ENCODE data around the gene COL7A1.

Gene COL7A1

GRCh38 chr3:48595075-48595525 lies at the start of gene COL7A1:
Gene COL7A1, minus strand, starts transcription at chr3:48595329. Its CDS starts 170 bp downstream, at chr3:48595159.
- DNase-seq (ENCODE audit: low read depth in 2 of 2): no peak

GRCh38 chr3:48642605-48643004 lies 47.5 kb upstream of the COL7A1 start:
- DNase-seq (ENCODE audit: low read depth in 2 of 2): no peak

- no peak for DNase-seq (ENCODE audit: low read depth in 2 of 2)
Measured at GRCh38 chr3:48641396-48641795, 46.3 kb upstream of the COL7A1 start.

DNA sequence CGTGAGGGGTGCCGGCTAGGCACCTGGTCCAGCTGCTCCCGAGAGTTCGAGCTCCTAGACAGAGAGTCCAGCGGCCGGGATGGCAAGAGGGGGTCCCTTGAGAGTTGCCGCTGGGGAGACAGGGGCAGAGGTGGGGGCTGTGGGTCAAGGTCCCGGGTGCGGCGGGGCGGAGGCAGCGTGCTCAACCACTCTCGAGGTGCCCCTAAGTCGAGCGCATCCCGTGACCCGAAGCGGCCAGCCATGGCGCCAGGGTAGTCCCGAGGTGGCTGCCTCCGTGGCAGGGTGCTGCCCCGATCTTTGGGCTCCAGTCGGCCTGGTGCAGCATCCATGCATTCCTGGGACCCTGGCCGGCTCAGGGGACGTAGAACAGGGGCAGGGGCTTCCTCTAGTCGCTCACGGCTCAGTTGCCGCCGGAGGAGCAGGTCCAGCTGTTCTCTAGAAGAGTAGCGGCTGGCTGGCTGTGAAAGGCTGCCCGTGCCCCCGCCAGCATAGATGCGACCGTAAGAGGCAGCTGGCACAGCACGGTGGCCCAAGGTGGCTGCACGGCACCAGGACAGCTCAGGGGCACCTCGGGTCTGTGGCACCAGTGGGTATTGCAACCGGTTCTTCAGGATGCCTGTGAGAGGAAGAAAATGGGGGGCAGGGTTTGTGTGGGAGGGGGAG lies 44.9 kb upstream of the COL7A1 start:
- no peak for DNase-seq (ENCODE audit: low read depth in 2 of 2)

- DNase-seq (ENCODE audit: low read depth in 2 of 2): no peak
Measured at GRCh38 chr3:48637305-48637704, 42.2 kb upstream of the COL7A1 start.

- no peak for DNase-seq (ENCODE audit: low read depth in 2 of 2)
Measured at GRCh38 chr3:48636149-48636655, 41.1 kb upstream of the COL7A1 start.

DNA sequence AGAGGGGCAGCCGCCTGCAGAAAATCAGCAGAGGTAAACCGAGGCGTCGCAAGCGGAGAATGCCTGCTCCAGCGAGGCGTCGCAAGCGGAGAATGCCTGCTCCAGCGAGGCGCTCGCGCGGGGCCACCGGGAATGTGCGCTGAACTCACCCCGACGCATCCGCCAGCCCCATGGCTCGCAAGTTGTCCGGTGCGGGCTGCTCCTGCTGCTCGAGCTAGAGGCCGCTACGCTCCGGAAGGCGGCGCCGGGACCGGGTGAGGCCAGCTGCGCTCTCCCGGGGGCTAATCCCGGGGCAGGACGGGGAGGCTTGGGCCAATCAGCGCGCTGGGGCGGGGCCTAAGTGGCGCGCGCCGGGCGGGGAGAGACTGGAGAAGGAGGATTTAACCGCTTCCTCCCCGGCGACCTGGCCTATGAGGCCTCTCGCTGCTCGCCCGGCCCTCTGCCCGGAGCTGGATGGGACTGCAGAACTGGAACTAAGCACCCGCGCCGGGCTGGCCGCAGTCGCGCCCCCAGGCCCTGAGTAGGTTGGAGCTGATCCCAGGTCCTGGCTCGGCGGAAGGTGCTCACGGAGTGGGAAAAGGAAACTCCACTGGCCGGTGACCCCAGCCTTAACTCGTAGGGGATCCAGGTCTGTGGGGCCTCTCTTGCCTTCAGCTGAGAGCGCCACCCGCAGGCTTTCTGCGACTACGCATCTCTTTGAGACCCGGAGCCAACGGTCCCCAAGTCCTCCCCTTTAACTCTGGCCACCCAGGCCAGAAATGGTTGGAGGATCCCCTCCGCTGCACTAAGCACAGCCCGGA lies 40.3 kb upstream of the COL7A1 start, which contains the start of gene SLC26A6:
TSS of gene SLC26A6 (minus strand) at position 240 of the 800 bp plus-strand sequence. CDS start at position 172, 68 bp downstream.
- DNase-seq (ENCODE audit: low read depth in 2 of 2): peak; percentile 84 to 87

DNA sequence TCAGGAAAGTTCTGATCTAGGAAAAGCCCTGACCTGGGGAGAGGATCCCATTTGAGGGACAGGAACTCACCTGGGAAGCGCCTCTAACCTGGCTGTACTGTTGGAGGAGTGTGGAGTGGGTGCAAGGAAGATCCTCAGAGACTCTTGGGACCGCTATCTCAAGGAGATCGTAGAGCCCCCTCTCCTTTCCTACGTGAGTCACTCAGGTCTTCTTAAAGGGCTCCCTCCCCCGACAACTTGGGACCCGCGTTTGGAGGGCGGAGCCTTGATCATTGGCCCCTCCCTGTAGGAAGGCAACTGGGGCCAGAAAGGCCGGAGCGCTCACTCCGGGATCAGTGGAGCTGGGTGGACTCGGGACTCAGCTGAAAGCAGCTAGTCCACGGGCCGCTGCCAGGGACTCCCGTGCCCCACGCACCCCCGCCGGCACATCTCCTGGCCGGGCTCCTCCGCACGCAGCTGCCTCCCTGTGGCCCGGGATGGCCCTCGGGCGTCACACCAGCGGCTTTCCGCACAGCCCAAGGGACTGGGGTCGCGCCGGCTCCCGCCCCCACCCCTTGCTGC lies 39.6 kb upstream of the COL7A1 start:
- peak in 1 of 2 donors; percentile 29 for DNase-seq (ENCODE audit: low read depth in 2 of 2)

- no peak for DNase-seq (ENCODE audit: low read depth in 2 of 2)
Measured at GRCh38 chr3:48633743-48634142, 38.6 kb upstream of the COL7A1 start.

GRCh38 chr3:48633256-48633655 lies 38.1 kb upstream of the COL7A1 start:
- no peak for DNase-seq (ENCODE audit: low read depth in 2 of 2)

DNA sequence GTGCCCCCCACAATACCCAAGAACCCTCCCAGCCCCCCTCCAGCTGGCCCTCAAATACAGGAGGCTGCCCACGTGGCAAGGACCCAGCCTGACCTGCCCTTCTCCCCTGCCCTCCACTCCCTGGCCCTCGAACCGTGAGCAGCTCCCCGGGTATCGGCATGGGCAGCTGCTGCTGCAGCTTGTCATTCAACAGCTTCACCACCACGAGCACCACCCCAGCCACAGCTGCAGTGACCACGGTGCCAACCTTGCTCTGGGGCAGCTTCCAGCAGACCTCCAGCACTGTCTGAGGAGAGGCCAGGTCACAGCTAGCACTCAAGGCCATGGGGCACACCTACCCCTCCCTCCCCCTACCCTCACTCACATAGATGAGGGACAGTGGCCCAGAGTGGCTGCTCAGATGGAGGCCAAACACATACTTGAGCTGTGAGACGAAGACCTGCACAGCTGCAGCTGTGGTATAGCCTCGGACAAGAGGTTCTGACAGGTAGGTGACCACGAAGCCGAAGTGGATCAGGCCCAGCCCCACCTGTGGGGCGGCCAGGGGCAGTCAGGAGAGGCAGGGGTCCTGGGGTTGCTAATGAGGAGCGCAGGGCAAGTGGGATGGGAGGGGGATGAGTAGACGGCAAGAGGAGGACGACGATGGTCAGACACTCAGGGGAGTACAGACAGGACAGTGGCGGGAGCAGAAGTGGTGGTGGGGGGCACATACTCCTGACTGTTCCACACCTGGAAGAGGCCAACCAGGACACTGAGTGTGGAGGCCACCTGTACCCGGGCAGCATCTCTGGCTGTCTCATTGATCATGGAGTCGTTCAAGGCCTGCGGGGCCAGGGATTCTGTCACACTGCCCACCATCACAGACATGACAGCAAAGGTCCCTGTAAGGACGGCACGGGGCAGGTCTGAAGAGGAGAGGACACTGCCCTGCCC lies 36.7 kb upstream of the COL7A1 start:
- DNase-seq (ENCODE audit: low read depth in 2 of 2): no peak

GRCh38 chr3:48630833-48631232 lies 35.7 kb upstream of the COL7A1 start:
- DNase-seq (ENCODE audit: low read depth in 2 of 2): no peak

DNA sequence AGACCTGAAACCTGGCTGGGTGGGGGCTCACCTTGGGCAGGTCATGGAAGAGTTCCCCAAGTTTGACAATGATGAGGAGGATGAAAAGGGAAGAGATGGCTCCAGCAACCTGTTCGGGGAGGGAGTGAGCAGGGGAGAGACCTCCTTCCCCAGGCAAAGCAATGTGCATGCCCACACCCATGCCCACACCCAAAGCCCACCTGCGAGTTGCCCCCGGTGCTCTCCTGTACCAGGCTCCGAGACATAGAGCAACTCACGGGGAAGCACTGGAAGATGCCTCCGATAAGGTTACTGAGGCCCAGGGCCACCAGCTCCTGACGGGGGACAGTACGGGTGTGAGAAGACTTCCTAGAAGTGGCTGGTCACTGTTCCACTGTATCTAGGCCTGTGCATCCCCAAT lies 35.3 kb upstream of the COL7A1 start:
- DNase-seq (ENCODE audit: low read depth in 2 of 2): no peak

DNA sequence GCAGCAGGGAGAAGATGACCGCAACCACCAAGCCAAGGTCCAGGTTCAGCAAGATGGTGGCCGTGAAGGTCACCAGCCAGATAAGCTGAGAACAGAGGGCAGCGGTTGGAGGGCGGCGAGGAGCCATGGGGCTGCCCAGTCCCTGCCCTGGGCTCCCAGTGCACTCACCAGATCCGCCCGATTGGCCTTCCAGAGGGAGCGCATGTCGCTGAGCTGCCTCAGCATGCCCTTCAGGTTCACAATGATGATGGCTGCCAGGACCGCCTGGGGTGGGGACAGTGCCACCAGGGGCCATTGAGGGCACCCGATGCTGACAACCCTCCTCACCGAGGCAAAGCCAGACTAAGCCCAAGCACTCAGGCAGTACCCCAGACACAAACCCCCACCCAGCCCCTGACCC lies 34.8 kb upstream of the COL7A1 start:
- DNase-seq (ENCODE audit: low read depth in 2 of 2): no peak

- no peak for DNase-seq (ENCODE audit: low read depth in 2 of 2)
Measured at GRCh38 chr3:48628277-48629017, 33.3 kb upstream of the COL7A1 start.

GRCh38 chr3:48625600-48625999 lies 30.5 kb upstream of the COL7A1 start:
- DNase-seq (ENCODE audit: low read depth in 2 of 2): no peak

DNA sequence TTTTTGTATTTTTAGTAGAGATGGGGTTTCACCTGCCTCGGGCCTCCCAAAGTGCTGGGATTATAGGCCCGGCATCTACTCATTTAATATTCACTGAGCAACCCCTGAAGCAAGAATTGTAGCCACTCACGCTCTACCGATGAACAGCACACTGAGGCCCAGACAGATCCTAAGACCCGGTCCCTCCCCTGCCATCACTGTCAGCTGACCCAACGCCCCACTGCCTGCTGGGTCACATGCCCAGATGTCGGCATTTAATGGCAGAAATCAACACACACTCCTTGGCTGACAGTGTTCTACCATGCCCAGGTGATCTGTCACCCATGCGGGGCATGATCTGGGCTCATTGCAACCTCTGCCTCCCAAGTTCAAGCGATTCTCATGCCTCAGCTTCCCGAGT lies 29.6 kb upstream of the COL7A1 start:
- DNase-seq (ENCODE audit: low read depth in 2 of 2): no peak

DNA sequence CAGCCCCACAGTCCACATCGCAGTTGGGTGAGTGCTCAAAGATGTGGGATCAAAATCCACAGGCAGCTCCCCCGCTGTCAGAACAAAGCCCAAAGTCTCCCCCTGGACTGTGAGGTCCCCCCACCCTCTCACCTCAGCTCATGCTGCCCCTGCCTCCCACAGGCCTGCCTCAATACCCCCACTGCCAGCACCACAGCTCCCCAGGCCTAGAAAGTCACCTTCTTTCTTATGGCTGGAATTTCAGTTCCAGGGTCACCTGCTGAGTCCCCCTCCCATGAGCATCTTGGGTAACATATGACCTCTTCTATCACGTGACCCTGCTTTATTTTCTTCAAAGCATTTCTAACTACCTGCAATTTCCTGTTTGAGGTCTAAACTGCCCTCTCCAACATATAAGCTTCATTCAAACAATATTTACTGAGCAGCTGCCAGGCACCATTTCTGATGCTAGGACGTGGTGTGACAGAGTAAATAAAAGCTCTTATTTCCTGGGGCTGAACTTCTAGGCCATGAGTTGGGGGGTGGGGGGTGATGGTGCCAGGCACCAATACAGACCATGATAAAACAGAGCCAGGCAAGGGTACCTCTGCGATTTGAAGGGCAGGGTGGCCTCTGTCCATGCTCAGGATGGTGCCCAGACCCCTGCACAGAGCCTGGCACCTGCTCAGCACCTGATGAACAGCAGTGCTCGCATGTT lies 28.9 kb upstream of the COL7A1 start:
- no peak for DNase-seq (ENCODE audit: low read depth in 2 of 2)

DNA sequence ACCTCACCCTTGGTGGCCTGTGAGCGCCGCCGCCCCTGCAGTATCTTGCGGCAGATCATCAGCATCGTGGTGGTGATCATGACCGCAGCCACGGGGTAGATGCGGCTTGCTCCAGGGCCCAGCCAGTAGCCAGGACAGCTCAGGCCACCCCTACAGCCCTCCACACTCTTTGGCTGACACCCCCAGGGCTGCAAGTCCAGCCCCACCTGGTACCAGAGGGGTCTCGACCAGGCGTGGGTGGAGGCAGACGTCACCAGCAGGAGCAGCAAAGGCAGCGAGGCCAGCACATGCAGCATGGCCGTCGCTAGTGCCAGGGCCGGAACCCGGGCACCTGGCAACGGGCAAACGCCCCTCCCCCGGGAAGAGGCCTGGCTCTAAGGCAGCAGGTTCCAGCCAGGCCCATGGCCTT lies 26.3 kb upstream of the COL7A1 start, which contains the start of gene TMEM89:
TSS of gene TMEM89 (minus strand) at position 309 of the 409 bp plus-strand sequence. CDS start at position 296, 13 bp downstream.
- no peak for DNase-seq (ENCODE audit: low read depth in 2 of 2)
